GM12878 (cell line): ENCODE measurements around the gene SNRNP27. TPM values are rescaled to one million over a fixed set of nuclear protein-coding genes. Genes with fewer than 3 reads are reported as not detected.

ENCODE experiments used
- ATAC-seq: fragments of 200-7000 bp; cut with Tn5 transposase; 3 replicates; pipeline ENCODE4 v1.9.1; 2020; ENCODE audit warnings: mild to moderate bottlenecking, moderate library complexity
- BruUV-seq: library from RNA; stranded (reverse); fragments of 400-500 nt; replicated peaks from 2 replicates; lab custom pipeline; 2021; lab: Mats Ljungman, UMichigan
- CTCF ChIA-PET: fragments of 300-600 bp; sonication (Branson Sonifier 250); formaldehyde crosslinking; extraction: SDS; loops from one replicate; lab custom pipeline; 2021; ENCODE audit warnings: inconsistent platforms; lab: Yijun Ruan, JAX
- POLR2A ChIA-PET: fragments of 350-600 bp; formaldehyde crosslinking; extraction: SDS; loops from one replicate; lab custom pipeline; 2021; ENCODE audit warnings: inconsistent platforms; lab: Charles Lee
- RAD21 ChIA-PET: fragments of 300-600 bp; sonication (Branson Sonifier 250); formaldehyde crosslinking; loops from one replicate; lab custom pipeline; 2023; ENCODE audit warnings: antibody characterized with exemption; ENCODE audit not compliant: unreplicated experiment; lab: Charles Lee
- SMC1A ChIA-PET: fragments of 300-600 bp; sonication (Branson Sonifier 250); formaldehyde crosslinking; loops from one replicate; lab custom pipeline; 2023; ENCODE audit not compliant: unreplicated experiment, uncharacterized antibody; lab: Charles Lee
- DNase-seq: peaks from one replicate; pipeline ENCODE4 v3.0.0-alpha.2; 2011; ENCODE audit warnings: low read depth, low spot score
- FAIRE-seq: peaks from 3 replicates; lab custom pipeline; 2011; peaks lifted over from hg19 to GRCh38; lab: Jason Lieb, UNC
- H2AFZ ChIP-seq: 2 replicates; pipeline ENCODE4 v1.6.0; 2011; ENCODE audit warnings: low read depth, low read length, control low read depth; ENCODE audit not compliant: control insufficient read depth
- H3K27ac ChIP-seq: 2 replicates; pipeline ENCODE4 v1.5.1; 2011; ENCODE audit warnings: control low read depth; ENCODE audit not compliant: control insufficient read depth, insufficient read depth
- H3K27me3 ChIP-seq, 2 experiments: replicated peaks in 1 of 2; 2 replicates each; pipeline versions ENCODE4 v1.6.0 to v1.6.1; 2011; ENCODE audit warnings: low read length in 1 of 2; ENCODE audit not compliant: control insufficient read depth in 2 of 2, insufficient read depth in 2 of 2
- H3K36me3 ChIP-seq, 2 experiments: 2 replicates each; pipeline ENCODE4 v1.5.1; 2011; ENCODE audit warnings: low read length in 1 of 2; ENCODE audit not compliant: control insufficient read depth in 2 of 2, insufficient read depth in 2 of 2
- H3K4me1 ChIP-seq: 2 replicates; pipeline ENCODE4 v1.6.1; 2011; ENCODE audit warnings: mild to moderate bottlenecking, low read length, moderate library complexity, mixed read lengths; ENCODE audit not compliant: control insufficient read depth, insufficient read depth
- H3K4me2 ChIP-seq: 2 replicates; pipeline ENCODE4 v1.6.0; 2011; ENCODE audit warnings: control low read depth; ENCODE audit not compliant: control insufficient read depth, insufficient read depth
- H3K4me3 ChIP-seq: fragments of 200-600 bp; sonication (generic); 2 replicates; pipeline ENCODE4 v1.5.1; 2016
- H3K79me2 ChIP-seq: 2 replicates; pipeline ENCODE4 v1.6.0; 2011; ENCODE audit warnings: low read length; ENCODE audit not compliant: control insufficient read depth, insufficient read depth
- H3K9ac ChIP-seq: 2 replicates; pipeline ENCODE4 v1.8.0; 2011; ENCODE audit warnings: low read length, control low read depth, mixed read lengths; ENCODE audit not compliant: control insufficient read depth, insufficient read depth
- H3K9me3 ChIP-seq: replicated peaks from 3 replicates; pipeline ENCODE4 v1.5.1; 2011; ENCODE audit warnings: mild to moderate bottlenecking, low read length; ENCODE audit not compliant: control insufficient read depth, insufficient read depth
- H4K20me1 ChIP-seq: 2 replicates; pipeline ENCODE4 v1.6.0; 2011; ENCODE audit not compliant: control insufficient read depth, insufficient read depth
- BRCA1 ChIP-seq: IDR thresholded peaks from 2 replicates; pipeline ENCODE4 v1.6.1; 2011; ENCODE audit warnings: low read depth, low read length, improper control_type of control experiment
- CHD4 ChIP-seq: fragments of 200-600 bp; sonication (generic); IDR thresholded peaks from 2 replicates; pipeline ENCODE4 v1.6.1; 2016; ENCODE audit warnings: mild to moderate bottlenecking
- ESRRA ChIP-seq: IDR thresholded peaks from 2 replicates; pipeline ENCODE4 v1.6.1; 2012; ENCODE audit warnings: mild to moderate bottlenecking, low read length, improper control_type of control experiment
- FOS ChIP-seq: IDR thresholded peaks from 3 replicates; pipeline ENCODE4 v1.6.1; 2011; ENCODE audit warnings: borderline replicate concordance; ENCODE audit not compliant: insufficient read length; ENCODE audit errors: extremely low read depth
- HDAC6 ChIP-seq: fragments of 200-600 bp; sonication (generic); IDR thresholded peaks from one replicate; pipeline ENCODE4 v1.8.0; 2017; ENCODE audit warnings: antibody characterized with exemption; ENCODE audit not compliant: unreplicated experiment
- IRF4 ChIP-seq: IDR thresholded peaks from 2 replicates; pipeline ENCODE4 v1.6.1; 2011; ENCODE audit warnings: low read depth, low read length
- MYB ChIP-seq: fragments of 150-350 bp; IDR thresholded peaks from 2 replicates; pipeline ENCODE4 v1.6.1; 2014; ENCODE audit warnings: mild to moderate bottlenecking, low read depth, low read length, borderline replicate concordance
- NBN ChIP-seq: fragments of 450-650 bp; IDR thresholded peaks from 2 replicates; pipeline ENCODE4 v1.6.1; 2016
- NFYB ChIP-seq: IDR thresholded peaks from 2 replicates; pipeline ENCODE4 v1.6.1; 2011; ENCODE audit warnings: low read depth, mild to moderate bottlenecking, low read length, improper control_type of control experiment, moderate library complexity; ENCODE audit not compliant: insufficient read depth
- NR2C2 ChIP-seq: IDR thresholded peaks from 2 replicates; pipeline ENCODE4 v1.6.1; 2011; ENCODE audit warnings: borderline replicate concordance, low read depth; ENCODE audit not compliant: control insufficient read depth, insufficient read length
- SMAD1 ChIP-seq: fragments of 450-650 bp; IDR thresholded peaks from 2 replicates; pipeline ENCODE4 v1.6.1; 2018; ENCODE audit warnings: mild to moderate bottlenecking, low read depth; ENCODE audit not compliant: partially characterized antibody
- SMAD5 ChIP-seq: IDR thresholded peaks from 2 replicates; pipeline ENCODE4 v1.6.1; 2016; ENCODE audit warnings: antibody characterized with exemption, low read depth
- SREBF1 ChIP-seq: IDR thresholded peaks from 2 replicates; pipeline ENCODE4 v1.6.1; 2012; ENCODE audit warnings: mild to moderate bottlenecking, low read length
- TCF7 ChIP-seq: IDR thresholded peaks from 2 replicates; pipeline ENCODE4 v1.6.1; 2014; ENCODE audit warnings: antibody characterized with exemption, borderline replicate concordance
- ZNF622 ChIP-seq: fragments of 450-650 bp; IDR thresholded peaks from 2 replicates; pipeline ENCODE4 v1.6.1; 2017; ENCODE audit warnings: mild to moderate bottlenecking, inconsistent platforms
- WGBS: methylation state at CpG from one replicate; pipeline ENCODE4 v1.1.6; 2016; ENCODE audit warnings: low lambda C conversion rate; ENCODE audit not compliant: insufficient replicate concordance, insufficient coverage; ENCODE audit errors: missing lambda C conversion rate; 5-methylcytosine and 5-hydroxymethylcytosine counted together
- in situ Hi-C: fragments of 300-500 bp; cut with MboI; formaldehyde crosslinking; loops from 9 replicates; pipeline ENCODE4 v1.14.3; 2018; ENCODE audit warnings: mixed read lengths
- intact Hi-C: fragments of 100-400 bp; cut with micrococcal nuclease; formaldehyde crosslinking; loops from one replicate; pipeline ENCODE4 v1.14.2; 2022; ENCODE audit not compliant: unreplicated experiment
- polyA plus RNA-seq, 11 experiments: library from polyadenylated mRNA; depleted of rRNA in 4 of 11; unstranded in 6 of 11; stranded (reverse) in 5 of 11; fragments of >200 nt; fragmentation: Nextera tagmentation in 4 of 11; fragmentation: Illumina TruSeq in 1 of 11; extraction: Ambion mirVana in 4 of 11; extraction: Trizol in 1 of 11; gene quantifications; 1 replicate in 1 of 11; 2 replicates in 10 of 11; pipeline versions ENCODE4 v1.2.1 to v1.2.3, GENCODE V29; 2011 to 2016; ENCODE audit warnings: inconsistent platforms in 2 of 11, missing spikeins in 2 of 11, low read depth in 1 of 11
- total RNA-seq, 4 experiments: library from RNA; depleted of rRNA in 3 of 4; stranded (reverse); fragments of >200 nt in 3 of 4; fragmentation: Illumina TruSeq in 1 of 4; extraction: Trizol in 1 of 4; gene quantifications; 2 replicates each; pipeline versions ENCODE4 v1.2.1 to v1.2.3, GENCODE V29; 2013 to 2021
- TF ChIP-seq, protein P1 (sequence below): IDR thresholded peaks from 2 replicates; pipeline ENCODE4 v1.6.1; 2012; ENCODE audit warnings: low read depth, low read length, improper control_type of control experiment
- TF ChIP-seq, protein P2 (sequence below): fragments of 450-650 bp; formaldehyde crosslinking; IDR thresholded peaks from 2 replicates; pipeline ENCODE4 v1.5.0; 2022; ENCODE audit warnings: mild to moderate bottlenecking, missing genetic modification characterization
- TF ChIP-seq, protein P3 (sequence below): IDR thresholded peaks from 2 replicates; pipeline ENCODE4 v1.6.1; 2012; ENCODE audit warnings: low read depth, low read length, improper control_type of control experiment
- TF ChIP-seq, protein P4 (sequence below): fragments of 450-650 bp; IDR thresholded peaks from 2 replicates; pipeline ENCODE4 v1.6.1; 2014; ENCODE audit warnings: mild to moderate bottlenecking

SNRNP27 gene
- total and polyA plus RNA-seq, 10 of the 15 experiments (the other 5 are each of a cell fraction or from before 2014, with no cell fraction given) = 30.6 to 89.5 (median 49.2) TPM

DNA sequence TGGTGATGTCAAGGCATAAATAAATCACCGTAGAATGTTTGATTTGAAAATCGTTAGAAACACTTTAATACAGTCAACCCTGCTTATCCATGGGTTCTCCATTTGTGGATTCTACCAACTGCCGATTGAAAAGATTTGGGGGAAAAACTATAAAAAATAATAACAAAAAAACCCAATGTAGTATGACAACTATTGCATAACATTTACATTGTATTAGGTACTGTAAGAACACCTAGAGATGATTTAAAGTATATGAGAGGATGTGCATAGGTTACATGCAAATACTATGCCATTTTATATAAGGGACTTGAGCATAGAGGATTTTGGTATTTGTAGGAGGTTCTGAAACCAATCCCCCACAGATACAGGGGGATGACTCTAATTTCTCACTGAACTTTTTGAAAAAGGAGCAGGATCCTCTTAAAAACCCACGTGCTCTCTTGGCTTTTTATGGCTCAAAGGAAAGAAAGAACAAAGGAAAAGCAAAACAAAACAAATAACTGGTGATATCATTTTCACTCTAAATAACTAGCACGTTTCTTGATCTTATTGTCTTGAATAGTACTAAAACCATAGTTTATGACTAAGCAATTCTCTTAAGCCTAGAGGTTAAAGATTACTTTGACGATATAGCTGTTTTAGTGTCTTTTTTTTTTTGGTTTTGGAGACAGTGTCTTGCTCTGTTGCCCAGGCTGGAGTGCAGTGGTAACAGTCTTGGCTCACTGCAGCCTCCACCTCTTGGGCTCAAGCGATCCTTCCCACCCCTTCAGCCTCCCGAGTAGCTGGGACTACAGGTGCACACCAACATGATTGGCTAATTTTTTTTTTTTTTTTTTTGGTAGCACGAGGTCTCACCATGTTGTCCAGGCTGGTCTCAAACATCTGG, 47.3 kb upstream of the SNRNP27 start:
- H3K36me3 ChIP-seq = peaks cover 2 to 23% of the 10 kb centered on the region in 2 experiments
- TF ChIP-seq, protein P1, sequence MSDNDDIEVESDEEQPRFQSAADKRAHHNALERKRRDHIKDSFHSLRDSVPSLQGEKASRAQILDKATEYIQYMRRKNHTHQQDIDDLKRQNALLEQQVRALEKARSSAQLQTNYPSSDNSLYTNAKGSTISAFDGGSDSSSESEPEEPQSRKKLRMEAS = no peak
- TF ChIP-seq SMAD5 (no peak), ZNF622 (no peak), MYB (no peak), CHD4 (no peak), NFYB (no peak), ESRRA (no peak), BRCA1 (no peak), IRF4 (no peak), SREBF1 (no peak), NBN (no peak), SMAD1 (no peak), TCF7 (no peak), HDAC6 (no peak), NR2C2 (no peak), FOS (no peak)
- TF ChIP-seq, protein P2, sequence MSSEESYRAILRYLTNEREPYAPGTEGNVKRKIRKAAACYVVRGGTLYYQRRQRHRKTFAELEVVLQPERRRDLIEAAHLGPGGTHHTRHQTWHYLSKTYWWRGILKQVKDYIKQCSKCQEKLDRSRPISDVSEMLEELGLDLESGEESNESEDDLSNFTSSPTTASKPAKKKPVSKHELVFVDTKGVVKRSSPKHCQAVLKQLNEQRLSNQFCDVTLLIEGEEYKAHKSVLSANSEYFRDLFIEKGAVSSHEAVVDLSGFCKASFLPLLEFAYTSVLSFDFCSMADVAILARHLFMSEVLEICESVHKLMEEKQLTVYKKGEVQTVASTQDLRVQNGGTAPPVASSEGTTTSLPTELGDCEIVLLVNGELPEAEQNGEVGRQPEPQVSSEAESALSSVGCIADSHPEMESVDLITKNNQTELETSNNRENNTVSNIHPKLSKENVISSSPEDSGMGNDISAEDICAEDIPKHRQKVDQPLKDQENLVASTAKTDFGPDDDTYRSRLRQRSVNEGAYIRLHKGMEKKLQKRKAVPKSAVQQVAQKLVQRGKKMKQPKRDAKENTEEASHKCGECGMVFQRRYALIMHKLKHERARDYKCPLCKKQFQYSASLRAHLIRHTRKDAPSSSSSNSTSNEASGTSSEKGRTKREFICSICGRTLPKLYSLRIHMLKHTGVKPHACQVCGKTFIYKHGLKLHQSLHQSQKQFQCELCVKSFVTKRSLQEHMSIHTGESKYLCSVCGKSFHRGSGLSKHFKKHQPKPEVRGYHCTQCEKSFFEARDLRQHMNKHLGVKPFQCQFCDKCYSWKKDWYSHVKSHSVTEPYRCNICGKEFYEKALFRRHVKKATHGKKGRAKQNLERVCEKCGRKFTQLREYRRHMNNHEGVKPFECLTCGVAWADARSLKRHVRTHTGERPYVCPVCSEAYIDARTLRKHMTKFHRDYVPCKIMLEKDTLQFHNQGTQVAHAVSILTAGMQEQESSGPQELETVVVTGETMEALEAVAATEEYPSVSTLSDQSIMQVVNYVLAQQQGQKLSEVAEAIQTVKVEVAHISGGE = no peak
- TF ChIP-seq, protein P3, sequence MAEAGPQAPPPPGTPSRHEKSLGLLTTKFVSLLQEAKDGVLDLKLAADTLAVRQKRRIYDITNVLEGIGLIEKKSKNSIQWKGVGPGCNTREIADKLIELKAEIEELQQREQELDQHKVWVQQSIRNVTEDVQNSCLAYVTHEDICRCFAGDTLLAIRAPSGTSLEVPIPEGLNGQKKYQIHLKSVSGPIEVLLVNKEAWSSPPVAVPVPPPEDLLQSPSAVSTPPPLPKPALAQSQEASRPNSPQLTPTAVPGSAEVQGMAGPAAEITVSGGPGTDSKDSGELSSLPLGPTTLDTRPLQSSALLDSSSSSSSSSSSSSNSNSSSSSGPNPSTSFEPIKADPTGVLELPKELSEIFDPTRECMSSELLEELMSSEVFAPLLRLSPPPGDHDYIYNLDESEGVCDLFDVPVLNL = no peak
- TF ChIP-seq, protein P4, sequence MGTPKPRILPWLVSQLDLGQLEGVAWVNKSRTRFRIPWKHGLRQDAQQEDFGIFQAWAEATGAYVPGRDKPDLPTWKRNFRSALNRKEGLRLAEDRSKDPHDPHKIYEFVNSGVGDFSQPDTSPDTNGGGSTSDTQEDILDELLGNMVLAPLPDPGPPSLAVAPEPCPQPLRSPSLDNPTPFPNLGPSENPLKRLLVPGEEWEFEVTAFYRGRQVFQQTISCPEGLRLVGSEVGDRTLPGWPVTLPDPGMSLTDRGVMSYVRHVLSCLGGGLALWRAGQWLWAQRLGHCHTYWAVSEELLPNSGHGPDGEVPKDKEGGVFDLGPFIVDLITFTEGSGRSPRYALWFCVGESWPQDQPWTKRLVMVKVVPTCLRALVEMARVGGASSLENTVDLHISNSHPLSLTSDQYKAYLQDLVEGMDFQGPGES = no peak
- ChIA-PET CTCF (interaction anchor here (1.4 to 2.1 kb wide), 2 partner anchors 29 to 122 kb away, joined by 5 to 7 read pairs; no protein-coding TSS in a partner anchor), RAD21 (interaction anchor here (1.3 to 1.7 kb wide), 2 partner anchors 30 to 122 kb away, joined by 5 read pairs; no protein-coding TSS in a partner anchor), POLR2A (interaction anchor here (0.7 kb wide), 1 partner anchor 78 kb away, joined by 5 read pairs; no protein-coding TSS in a partner anchor), SMC1A (interaction anchor here (0.9 to 4.4 kb wide), 4 partner anchors 9 to 122 kb away, joined by 3 to 13 read pairs (median 3); no protein-coding TSS in a partner anchor)
- H3K27me3 ChIP-seq = no peaks in the 10 kb centered on the region
- no TSS peak for BruUV-seq
- H3K4me3 ChIP-seq = no peak overlapping the region
- no peak for ATAC-seq
- no peak for DNase-seq
- no peak overlapping the region for H3K9ac ChIP-seq
- H3K27ac ChIP-seq = no peak overlapping the region
- no peak overlapping the region for H3K4me2 ChIP-seq
- no peaks in the 10 kb centered on the region for H4K20me1 ChIP-seq
- 81% methylated on average over 8 of the region's 9 CpGs for WGBS
- no peaks in the 10 kb centered on the region for H3K79me2 ChIP-seq
- in situ Hi-C loops (no loop called here), intact Hi-C loops (no loop called here)
- no peaks in the 10 kb centered on the region for H3K9me3 ChIP-seq
- no peak overlapping the region for H2AFZ ChIP-seq
- no peak for FAIRE-seq
- H3K4me1 ChIP-seq = no peaks in the 10 kb centered on the region
